Neural progenitor cell (in vitro differentiated cells): ENCODE results near the gene CA10.

ENCODE experiments used
- EZH2phosphoT487 ChIP-seq: fragments of 200-600 bp; sonication (generic); IDR thresholded peaks from 2 replicates; pipeline ENCODE4 v1.6.1; 2017; ENCODE audit warnings: antibody characterized with exemption
- TF ChIP-seq, protein P1 (sequence below): fragments of 200-600 bp; sonication (generic); IDR thresholded peaks from 2 replicates; pipeline ENCODE4 v1.5.1; 2017; ENCODE audit warnings: antibody characterized with exemption, mild to moderate bottlenecking

GRCh38 chr17:51748749-51749604 is 409.5 kb downstream of the CA10 start:
- TF ChIP-seq, protein P1, sequence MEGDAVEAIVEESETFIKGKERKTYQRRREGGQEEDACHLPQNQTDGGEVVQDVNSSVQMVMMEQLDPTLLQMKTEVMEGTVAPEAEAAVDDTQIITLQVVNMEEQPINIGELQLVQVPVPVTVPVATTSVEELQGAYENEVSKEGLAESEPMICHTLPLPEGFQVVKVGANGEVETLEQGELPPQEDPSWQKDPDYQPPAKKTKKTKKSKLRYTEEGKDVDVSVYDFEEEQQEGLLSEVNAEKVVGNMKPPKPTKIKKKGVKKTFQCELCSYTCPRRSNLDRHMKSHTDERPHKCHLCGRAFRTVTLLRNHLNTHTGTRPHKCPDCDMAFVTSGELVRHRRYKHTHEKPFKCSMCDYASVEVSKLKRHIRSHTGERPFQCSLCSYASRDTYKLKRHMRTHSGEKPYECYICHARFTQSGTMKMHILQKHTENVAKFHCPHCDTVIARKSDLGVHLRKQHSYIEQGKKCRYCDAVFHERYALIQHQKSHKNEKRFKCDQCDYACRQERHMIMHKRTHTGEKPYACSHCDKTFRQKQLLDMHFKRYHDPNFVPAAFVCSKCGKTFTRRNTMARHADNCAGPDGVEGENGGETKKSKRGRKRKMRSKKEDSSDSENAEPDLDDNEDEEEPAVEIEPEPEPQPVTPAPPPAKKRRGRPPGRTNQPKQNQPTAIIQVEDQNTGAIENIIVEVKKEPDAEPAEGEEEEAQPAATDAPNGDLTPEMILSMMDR, result no peak
- TF ChIP-seq EZH2phosphoT487, result no peak
